HG02884 (cell line): ENCODE measurements around the gene THY1.

Source experiments
- ATAC-seq: cut with Tn5 transposase; IDR thresholded peaks from one replicate; pipeline ENCODE4 v1.9.1; 2021; ENCODE audit warnings: mild to moderate bottlenecking, moderate library complexity; ENCODE audit not compliant: unreplicated experiment

The THY1 gene

GRCh38 chr11:119372260-119373058, 50.5 kb downstream of the THY1 start:
- ATAC-seq: no peak

GRCh38 chr11:119371778-119372182, 51.2 kb downstream of the THY1 start:
- ATAC-seq: no peak

GRCh38 chr11:119371067-119371601, 51.8 kb downstream of the THY1 start:
- ATAC-seq: no peak

GRCh38 chr11:119370486-119371046, 52.4 kb downstream of the THY1 start:
- ATAC-seq: no peak

GRCh38 chr11:119369132-119369925, 53.6 kb downstream of the THY1 start:
- ATAC-seq: no peak

GRCh38 chr11:119368121-119369034, 54.6 kb downstream of the THY1 start:
- ATAC-seq: no peak

- no peak for ATAC-seq
Observed at GRCh38 chr11:119367661-119368120, 55.3 kb downstream of the THY1 start.
